Measurements from ENCODE around the gene KDM4C. TPM values are rescaled to one million over a fixed set of nuclear protein-coding genes. Genes with fewer than 3 reads are reported as not detected.

Gene KDM4C
- total and polyA plus RNA-seq, 2 of the 13 experiments (the other 11 are each of a cell fraction or from before 2014, with no cell fraction given) = 19.4 to 23.6 TPM

- TF ChIP-seq RBAK (CRISPR knock-in tag; IDR thresholded peaks at IDR 0.05) = 0 out of 2 replicates have a peak, but pooled peaks have one; percentile 20
- TF ChIP-seq MTF2 (CRISPR knock-in tag; IDR thresholded peaks at IDR 0.05; ENCODE audit: borderline replicate concordance) = no peak
- no peak for TF ChIP-seq AGO2 (optimal IDR thresholded peaks at IDR 0.05; ENCODE audit: low read depth, low read length)
- no peak for TF ChIP-seq ZNF619 (CRISPR knock-in tag; IDR thresholded peaks at IDR 0.05)
- no peak for TF ChIP-seq ZNF605 (CRISPR knock-in tag; IDR thresholded peaks at IDR 0.05)
- TF ChIP-seq SSRP1 (CRISPR knock-in tag; IDR thresholded peaks at IDR 0.05) = peak; percentile 63; the same call in 1 of the 2 replicates
- no peak for TF ChIP-seq HNRNPL (IDR thresholded peaks at IDR 0.05; ENCODE audit: low read depth, low read length)
- TF ChIP-seq MXD3 (CRISPR knock-in tag; IDR thresholded peaks at IDR 0.05) = 0 out of 2 replicates have a peak, but pooled peaks have one; percentile 29
- TF ChIP-seq POLR2AphosphoS2 (IDR thresholded peaks at IDR 0.05; ENCODE audit: low read depth, low read length) = no peak
- no peak for TF ChIP-seq CBX2 (IDR thresholded peaks at IDR 0.05; ENCODE audit: low read depth, low read length)
- TF ChIP-seq CBX2 (CRISPR knock-in tag; IDR thresholded peaks at IDR 0.05; ENCODE audit: low read depth) = no peak
- no peak for TF ChIP-seq NR2F6 (IDR thresholded peaks at IDR 0.05)
- peak; percentile 43; the same call in 1 of the 2 replicates for TF ChIP-seq NR2F6 (CRISPR knock-in tag; IDR thresholded peaks at IDR 0.05)
- no peak for TF ChIP-seq ZNF383 (CRISPR knock-in tag; IDR thresholded peaks at IDR 0.05; ENCODE audit: borderline replicate concordance)
- no peak for TF ChIP-seq FOXP1 (IDR thresholded peaks at IDR 0.05)
- TF ChIP-seq FOXP1 (CRISPR knock-in tag; IDR thresholded peaks at IDR 0.05) = peak; percentile 60; the same call in 1 of the 2 replicates
- TF ChIP-seq GMEB2 (CRISPR knock-in tag; IDR thresholded peaks at IDR 0.05; ENCODE audit: low read depth) = no peak
- TF ChIP-seq ZBTB40 (IDR thresholded peaks at IDR 0.05) = no peak
- TF ChIP-seq ZBTB40 (CRISPR knock-in tag; IDR thresholded peaks at IDR 0.05) = no peak
- TF ChIP-seq ELF3 (CRISPR knock-in tag; IDR thresholded peaks at IDR 0.05) = peak; percentile 66
Observed at GRCh38 chr9:6788162-6789016, 30.6 kb downstream of the KDM4C start (continued).
